Measurements from ENCODE around the gene ADM2.

The ADM2 gene

GRCh38 chr22:50504369-50505211 lies 23.2 kb downstream of the ADM2 start:
- H3K4me2 ChIP-seq (ENCODE audit: low read depth, low read length) = no peak overlapping the region
- H2AFZ ChIP-seq (ENCODE audit: low read length) = no peak overlapping the region
- H3F3A ChIP-seq (ENCODE audit: insufficient read depth, low read length) = no peaks in the 10 kb centered on the region
- DNase-seq = no peak
- no peak overlapping the region for H3K4me3 ChIP-seq (ENCODE audit: low read length)
- no peaks in the 10 kb centered on the region for H4K20me1 ChIP-seq (ENCODE audit: insufficient read depth, low read length)
- no peaks in the 10 kb centered on the region for H3K9me2 ChIP-seq (replicated peaks; ENCODE audit: insufficient read depth, low read length)
- peaks cover 42% of the 10 kb centered on the region for H3K79me2 ChIP-seq (ENCODE audit: low read length)
- H3K4me1 ChIP-seq (ENCODE audit: low read length) = peaks cover 5% of the 10 kb centered on the region
- H3K27ac ChIP-seq (ENCODE audit: low read length) = no peak overlapping the region
- H3K9me3 ChIP-seq (replicated peaks; ENCODE audit: insufficient read depth, low read length) = no peaks in the 10 kb centered on the region
- no peaks in the 10 kb centered on the region for H3K36me3 ChIP-seq (replicated peaks; ENCODE audit: insufficient read depth, low read length)
- no peak overlapping the region for H3K9ac ChIP-seq (ENCODE audit: low read length)
- H3K27me3 ChIP-seq (replicated peaks; ENCODE audit: insufficient read depth, low read length) = no peaks in the 10 kb centered on the region
- TF ChIP-seq EZH2phosphoT487 (IDR thresholded peaks at IDR 0.05; ENCODE audit: low read length) = no peak
- no peak for TF ChIP-seq EZH2 (optimal IDR thresholded peaks at IDR 0.05; ENCODE audit: low read depth, low read length)
- TF ChIP-seq, protein P1, sequence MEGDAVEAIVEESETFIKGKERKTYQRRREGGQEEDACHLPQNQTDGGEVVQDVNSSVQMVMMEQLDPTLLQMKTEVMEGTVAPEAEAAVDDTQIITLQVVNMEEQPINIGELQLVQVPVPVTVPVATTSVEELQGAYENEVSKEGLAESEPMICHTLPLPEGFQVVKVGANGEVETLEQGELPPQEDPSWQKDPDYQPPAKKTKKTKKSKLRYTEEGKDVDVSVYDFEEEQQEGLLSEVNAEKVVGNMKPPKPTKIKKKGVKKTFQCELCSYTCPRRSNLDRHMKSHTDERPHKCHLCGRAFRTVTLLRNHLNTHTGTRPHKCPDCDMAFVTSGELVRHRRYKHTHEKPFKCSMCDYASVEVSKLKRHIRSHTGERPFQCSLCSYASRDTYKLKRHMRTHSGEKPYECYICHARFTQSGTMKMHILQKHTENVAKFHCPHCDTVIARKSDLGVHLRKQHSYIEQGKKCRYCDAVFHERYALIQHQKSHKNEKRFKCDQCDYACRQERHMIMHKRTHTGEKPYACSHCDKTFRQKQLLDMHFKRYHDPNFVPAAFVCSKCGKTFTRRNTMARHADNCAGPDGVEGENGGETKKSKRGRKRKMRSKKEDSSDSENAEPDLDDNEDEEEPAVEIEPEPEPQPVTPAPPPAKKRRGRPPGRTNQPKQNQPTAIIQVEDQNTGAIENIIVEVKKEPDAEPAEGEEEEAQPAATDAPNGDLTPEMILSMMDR (IDR thresholded peaks at IDR 0.05; ENCODE audit: low read length) = no peak

GRCh38 chr22:50505276-50505775 lies 24.0 kb downstream of the ADM2 start:
- Histone ChIP-seq H3K36me3 (replicated peaks; ENCODE audit: insufficient read depth, low read length) (no peaks in the 10 kb centered on the region), H3K4me3 (ENCODE audit: low read length) (no peak overlapping the region), H3K27ac (ENCODE audit: low read length) (no peak overlapping the region), H3K79me2 (ENCODE audit: low read length) (peaks cover 49% of the 10 kb centered on the region), H3K9me2 (replicated peaks; ENCODE audit: insufficient read depth, low read length) (no peaks in the 10 kb centered on the region), H2AFZ (ENCODE audit: low read length) (no peak overlapping the region), H3K4me1 (ENCODE audit: low read length) (peaks cover 6% of the 10 kb centered on the region), H3K4me2 (ENCODE audit: low read depth, low read length) (no peak overlapping the region), H3F3A (ENCODE audit: insufficient read depth, low read length) (no peaks in the 10 kb centered on the region), H3K27me3 (replicated peaks; ENCODE audit: insufficient read depth, low read length) (no peaks in the 10 kb centered on the region), H4K20me1 (ENCODE audit: insufficient read depth, low read length) (no peaks in the 10 kb centered on the region), H3K9ac (ENCODE audit: low read length) (no peak overlapping the region), H3K9me3 (replicated peaks; ENCODE audit: insufficient read depth, low read length) (no peaks in the 10 kb centered on the region)
- no peak for TF ChIP-seq EZH2phosphoT487 (IDR thresholded peaks at IDR 0.05; ENCODE audit: low read length)
- TF ChIP-seq, protein P1 (IDR thresholded peaks at IDR 0.05; ENCODE audit: low read length) = no peak
- no peak for TF ChIP-seq EZH2 (optimal IDR thresholded peaks at IDR 0.05; ENCODE audit: low read depth, low read length)
- no peak for DNase-seq

DNA sequence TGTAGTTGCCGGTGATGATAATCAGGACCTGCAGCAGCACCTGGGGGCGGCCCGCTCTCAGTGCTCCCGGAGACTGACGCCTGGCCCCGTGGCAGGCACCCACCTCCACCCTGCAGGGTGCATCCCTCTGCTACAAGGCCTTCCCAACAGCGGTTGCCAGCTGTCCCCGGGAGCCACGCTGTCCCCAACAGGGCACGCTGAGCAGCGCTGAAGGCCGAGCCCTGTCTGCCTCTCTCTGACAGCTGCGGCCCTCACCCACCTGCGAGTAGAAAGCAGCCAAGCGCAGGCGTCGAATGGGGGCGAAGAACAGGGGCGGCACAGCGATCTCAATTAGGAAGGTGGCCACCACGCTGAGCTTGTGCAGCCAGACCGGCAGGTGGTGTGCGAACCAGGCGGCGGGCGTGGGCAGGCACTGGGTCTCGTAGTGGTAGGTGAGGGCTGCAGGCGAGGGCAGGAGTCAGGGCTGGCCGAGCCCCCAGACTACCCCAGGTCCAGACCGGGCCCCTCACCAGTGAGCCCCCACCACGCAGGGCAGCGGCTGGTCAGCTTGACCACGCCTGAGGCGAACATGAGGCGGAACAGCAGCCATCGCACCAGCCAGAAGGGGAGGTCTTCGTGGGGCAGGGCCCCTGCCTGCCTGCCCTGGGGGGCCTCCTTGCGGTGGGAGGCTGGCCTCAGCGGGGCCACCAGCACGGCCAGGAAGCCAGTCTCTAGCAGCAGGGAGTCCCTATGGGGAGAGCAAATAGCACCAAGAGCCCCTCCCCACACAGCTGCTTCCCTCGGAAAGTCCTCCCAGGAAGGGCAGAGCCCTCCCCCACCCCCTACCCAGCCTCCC lies 24.6 kb downstream of the ADM2 start:
- Histone ChIP-seq H3K27me3 (replicated peaks; ENCODE audit: insufficient read depth, low read length) (no peaks in the 10 kb centered on the region), H4K20me1 (ENCODE audit: insufficient read depth, low read length) (no peaks in the 10 kb centered on the region), H3K4me3 (ENCODE audit: low read length) (peak overlapping the region; percentile 89), H3K27ac (ENCODE audit: low read length) (no peak overlapping the region), H3K36me3 (replicated peaks; ENCODE audit: insufficient read depth, low read length) (no peaks in the 10 kb centered on the region), H3K4me2 (ENCODE audit: low read depth, low read length) (peak overlapping the region; percentile 94), H3K9me3 (replicated peaks; ENCODE audit: insufficient read depth, low read length) (no peaks in the 10 kb centered on the region), H2AFZ (ENCODE audit: low read length) (no peak overlapping the region), H3F3A (ENCODE audit: insufficient read depth, low read length) (no peaks in the 10 kb centered on the region), H3K4me1 (ENCODE audit: low read length) (peaks cover 6% of the 10 kb centered on the region), H3K79me2 (ENCODE audit: low read length) (peaks cover 56% of the 10 kb centered on the region), H3K9me2 (replicated peaks; ENCODE audit: insufficient read depth, low read length) (no peaks in the 10 kb centered on the region), H3K9ac (ENCODE audit: low read length) (peak overlapping the region; percentile 87; the same call in 1 of the 2 replicates)
- TF ChIP-seq, protein P1 (IDR thresholded peaks at IDR 0.05; ENCODE audit: low read length) = no peak
- TF ChIP-seq EZH2 (optimal IDR thresholded peaks at IDR 0.05; ENCODE audit: low read depth, low read length) (no peak), EZH2phosphoT487 (IDR thresholded peaks at IDR 0.05; ENCODE audit: low read length) (no peak)
- DNase-seq = no peak
